ENCODE results near the gene CABLES1.
A peak's percentile ranks its signal among the peaks of the same experiment; 100 is the strongest.

The CABLES1 gene

DNA sequence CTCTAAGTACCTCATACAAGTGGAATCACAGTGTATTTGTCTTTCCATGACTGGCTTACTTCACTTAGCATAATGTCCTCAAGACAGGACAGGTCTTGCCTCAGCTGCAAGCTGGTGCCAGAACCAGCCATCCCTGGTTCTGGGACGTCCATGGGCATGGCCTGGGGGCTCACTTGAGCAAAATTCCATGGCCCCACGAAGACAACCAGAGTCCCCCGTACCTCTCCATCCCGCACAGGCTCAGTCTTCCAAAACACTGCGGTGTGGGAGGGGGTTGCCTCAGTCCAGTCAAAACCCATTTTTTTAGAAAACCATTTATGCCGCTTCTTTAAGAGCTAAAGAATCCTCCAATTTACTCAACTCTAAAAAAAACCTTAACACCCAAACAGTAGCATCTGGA lies 21.7 kb upstream of the CABLES1 start:
- no peak for DNase-seq

DNA sequence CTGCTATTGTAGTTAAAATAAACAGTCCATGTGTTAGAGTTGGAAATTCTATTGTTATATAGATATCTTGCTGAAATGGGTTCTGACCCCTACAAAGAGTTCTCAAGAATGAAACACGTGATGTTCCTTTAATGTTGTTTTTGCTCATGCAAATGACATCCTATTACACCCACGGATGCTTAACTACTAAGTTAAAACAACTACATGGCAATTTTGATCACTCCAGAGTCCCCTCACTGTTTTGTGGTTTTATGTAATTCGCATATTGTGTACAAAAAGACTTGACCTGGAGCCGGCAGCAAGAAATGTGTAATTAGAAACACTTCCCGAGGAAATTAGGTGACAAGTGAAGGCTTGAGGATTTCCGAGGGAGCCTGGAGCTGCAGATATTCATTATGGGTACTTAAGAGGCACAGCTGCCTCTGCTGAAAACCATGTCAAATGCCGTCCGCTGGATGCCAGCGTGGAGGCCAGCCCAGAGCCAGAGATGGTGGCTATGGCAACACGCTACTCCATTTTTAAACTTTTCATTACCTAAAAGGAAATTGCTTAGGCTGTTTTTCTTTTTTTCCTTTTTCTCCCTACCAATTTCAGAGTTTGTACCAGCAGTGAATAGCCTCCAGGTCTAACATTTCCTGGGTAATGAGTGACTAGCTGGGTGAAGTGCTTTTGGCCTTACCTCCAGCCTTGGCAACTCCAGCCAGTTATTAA lies 21.0 kb upstream of the CABLES1 start:
- DNase-seq = no peak

DNA sequence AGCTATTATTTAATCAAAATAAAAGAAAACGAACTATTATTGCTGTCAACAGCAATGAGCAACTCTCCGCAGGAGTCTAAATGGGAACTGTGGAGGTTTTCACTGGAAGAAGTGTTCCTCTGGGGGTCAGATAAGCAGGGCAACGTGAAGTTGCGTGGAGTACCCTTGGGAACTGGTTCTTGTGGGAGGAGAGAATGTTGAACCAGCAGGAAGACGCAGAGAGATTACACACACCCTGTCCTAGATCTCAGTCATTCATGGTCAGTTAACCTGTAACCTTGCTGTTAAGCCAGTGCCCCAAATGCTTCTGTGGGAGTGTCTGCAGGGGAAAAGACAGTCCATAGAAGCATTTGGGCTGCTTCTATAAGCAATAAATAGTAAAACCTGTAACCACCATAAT lies 20.4 kb upstream of the CABLES1 start:
- DNase-seq = no peak

DNA sequence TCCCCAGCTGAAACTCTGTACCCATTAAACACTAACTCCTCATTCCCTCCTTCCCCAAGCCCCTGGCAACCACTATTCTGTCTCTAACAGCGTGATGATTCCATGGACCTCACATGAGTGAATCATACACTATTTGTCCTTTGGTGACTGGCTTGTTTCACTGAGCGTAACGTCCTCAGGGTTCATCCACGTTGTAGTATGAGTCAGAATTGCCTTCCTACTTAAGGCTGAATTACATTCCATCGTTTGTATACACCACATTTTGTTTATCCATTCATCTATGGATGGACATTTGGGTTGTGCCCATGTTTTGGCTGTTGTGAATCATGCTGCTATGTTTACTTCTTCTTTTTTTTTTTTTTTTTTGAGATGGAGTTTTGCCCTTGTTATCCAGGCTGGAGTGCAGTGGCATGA lies 19.6 kb upstream of the CABLES1 start:
- DNase-seq = no peak

DNA sequence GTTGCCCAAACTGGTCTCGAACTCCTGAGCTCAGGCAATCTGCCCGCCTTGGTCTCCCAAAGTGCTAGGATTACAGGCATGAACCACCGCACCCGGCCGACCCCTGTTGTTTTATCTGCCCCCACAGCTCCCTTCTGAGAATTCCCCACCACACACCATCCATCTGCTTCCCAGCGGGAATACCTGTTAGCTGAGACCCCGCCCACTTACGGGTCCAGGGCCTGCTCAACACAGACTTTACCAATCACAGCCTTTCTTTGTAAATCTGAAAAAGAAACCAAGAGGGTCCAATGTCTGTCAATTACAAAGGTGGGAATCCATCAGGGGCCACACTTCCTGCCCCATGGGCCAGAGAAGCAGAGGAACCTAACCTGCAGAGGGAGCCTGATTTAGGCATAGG lies 14.2 kb upstream of the CABLES1 start:
- no peak for DNase-seq

DNA sequence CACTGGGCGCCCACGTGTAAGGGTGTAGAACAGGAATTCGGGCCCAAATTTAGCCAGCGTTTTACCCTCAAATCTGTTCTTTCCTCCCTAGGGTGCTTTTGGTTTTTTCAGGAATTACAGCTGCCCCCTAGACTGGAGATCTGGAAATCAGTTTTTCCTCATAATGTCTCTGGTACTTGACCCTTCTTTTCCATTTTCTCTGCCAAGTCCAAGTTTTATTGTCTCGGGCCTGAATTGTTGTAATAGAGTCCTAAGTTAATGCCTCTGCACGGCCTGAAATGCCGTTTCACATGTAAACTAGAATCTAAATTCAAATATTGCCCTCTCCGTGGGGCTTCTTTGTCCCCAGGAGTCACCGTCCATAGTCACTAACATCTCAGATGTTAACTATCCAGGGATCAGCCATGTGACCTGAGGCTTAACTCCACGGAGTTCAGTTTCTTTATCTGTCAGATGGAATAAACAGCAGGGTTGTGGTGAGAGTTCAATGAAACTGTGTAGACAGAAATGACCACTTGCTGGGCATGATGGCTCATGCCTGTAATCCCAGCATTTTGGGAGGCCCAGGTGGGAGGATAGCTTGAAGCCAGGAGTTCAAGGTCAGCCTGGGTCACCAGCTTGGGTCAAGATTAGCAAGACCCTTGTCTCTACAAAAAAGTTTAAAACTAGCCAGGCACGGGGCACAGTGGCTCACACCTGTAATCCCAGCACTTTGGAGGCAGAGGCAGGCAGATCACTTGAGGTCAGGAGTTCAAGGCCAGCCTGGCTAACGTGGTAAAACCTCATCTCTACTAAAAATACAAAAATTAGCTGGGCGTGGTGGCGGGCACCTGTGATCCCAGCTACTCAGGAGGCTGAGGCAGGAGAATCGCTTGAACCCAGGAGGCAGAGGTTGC lies 12.7 kb upstream of the CABLES1 start:
- DNase-seq = no peak

DNA sequence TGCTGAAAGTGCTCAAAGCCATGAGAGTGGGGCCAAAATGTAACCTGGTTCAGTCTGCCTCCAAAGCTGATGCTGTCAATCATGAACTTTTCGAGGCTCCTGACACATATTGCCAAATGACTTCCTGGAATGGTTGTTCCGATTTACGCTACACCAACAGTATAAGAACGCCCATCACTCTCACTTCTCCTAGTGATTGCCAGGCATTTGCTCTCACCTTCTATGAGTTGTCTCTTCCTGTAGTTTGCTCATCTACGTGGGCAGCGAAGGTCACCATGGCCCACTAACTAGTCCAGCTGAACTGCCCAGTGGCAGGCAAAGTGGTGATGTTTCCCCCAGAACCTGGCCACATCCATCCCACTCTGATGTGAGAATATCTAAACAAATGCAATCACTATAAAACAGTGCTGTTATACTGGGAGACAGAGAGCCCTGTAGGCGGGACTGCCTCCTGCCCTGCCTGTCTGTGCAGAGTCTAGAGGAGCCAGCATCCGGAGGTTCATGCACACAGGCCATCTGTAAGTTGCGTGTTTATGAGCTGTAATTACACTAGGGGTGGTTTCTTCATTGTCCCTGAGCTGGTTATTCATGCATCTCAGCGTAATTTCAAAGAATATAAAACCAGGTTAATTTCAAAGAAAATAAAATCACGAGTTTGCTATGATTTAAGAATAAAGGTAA lies 8.8 kb upstream of the CABLES1 start:
- no peak for DNase-seq

DNA sequence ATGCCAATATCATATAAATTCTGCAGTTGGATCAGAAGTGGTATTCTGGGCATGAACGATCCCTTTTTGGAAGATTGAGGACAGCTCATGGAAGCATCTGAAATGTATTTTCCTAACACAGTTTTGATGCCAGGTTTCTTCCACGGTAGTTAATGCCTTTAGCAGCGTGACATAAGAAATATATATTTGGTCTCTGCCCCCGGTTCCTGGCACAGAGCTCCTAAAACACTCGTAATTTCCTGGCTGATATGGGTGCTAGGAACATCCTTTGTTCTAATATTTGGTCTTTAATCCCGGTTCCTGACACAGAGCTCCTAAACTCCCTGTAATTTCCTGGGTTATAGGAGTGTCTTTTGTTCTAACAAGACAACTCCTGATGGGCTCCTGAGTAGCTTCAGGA lies 8.2 kb upstream of the CABLES1 start:
- no peak for DNase-seq

DNA sequence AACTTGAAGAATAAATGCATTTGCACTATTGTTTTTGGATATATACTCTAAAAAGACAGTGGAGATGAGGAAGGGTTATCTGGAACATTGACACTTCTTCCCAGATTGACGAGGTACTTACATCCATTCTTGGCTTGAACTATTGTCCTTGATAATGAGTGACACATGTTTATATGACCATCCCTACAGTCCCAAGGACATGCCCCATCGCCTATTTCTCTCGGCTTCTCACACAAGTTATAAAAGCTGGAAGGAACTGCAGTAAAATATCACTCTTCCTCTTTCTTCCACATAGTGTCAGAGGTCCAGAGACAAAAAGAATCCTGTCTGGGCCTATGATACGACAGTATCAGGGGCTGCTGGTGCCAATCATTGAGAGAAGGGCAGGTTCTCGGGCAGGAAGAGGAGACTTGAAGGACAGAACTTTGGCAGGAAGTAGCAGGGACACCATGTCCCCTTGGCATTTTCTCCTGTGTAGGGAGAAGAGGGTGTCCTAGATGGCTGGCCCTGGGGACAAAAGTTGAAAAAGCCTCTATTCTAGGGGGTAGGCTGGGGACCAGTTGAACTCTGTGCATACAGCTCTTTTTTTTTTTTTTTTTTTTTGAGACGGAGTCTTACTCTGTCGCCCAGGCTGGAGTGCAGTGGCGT lies 5.8 kb upstream of the CABLES1 start:
- DNase-seq = no peak

DNA sequence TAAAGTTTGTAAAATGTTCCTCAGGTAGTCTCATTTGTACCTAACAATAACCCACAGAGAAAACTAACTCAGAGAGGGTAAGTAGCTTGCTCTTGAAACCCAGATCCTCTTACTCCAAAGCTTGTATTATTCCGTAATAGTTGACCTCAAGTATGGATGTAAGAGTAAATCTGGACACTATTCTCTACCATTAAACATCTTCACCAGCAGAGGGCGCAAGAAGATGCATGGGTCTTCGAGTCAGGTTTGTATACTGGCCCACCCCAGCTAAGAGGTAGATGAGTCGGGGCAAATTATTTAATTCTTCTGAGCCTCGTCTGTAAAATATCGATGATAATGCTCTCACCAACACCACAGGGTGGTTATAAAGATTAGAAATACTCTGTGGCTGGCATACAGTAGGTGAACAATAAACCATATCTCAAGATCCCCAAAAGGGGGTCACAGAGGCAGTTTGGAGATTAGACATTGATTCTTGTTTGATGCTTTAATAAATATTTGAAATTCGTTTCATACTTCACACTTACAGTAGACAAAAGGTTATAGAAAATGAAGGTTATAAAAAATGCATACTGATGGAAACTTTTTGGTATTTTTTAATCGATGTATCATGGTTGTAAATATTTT lies 3.5 kb upstream of the CABLES1 start:
- no peak for DNase-seq

DNA sequence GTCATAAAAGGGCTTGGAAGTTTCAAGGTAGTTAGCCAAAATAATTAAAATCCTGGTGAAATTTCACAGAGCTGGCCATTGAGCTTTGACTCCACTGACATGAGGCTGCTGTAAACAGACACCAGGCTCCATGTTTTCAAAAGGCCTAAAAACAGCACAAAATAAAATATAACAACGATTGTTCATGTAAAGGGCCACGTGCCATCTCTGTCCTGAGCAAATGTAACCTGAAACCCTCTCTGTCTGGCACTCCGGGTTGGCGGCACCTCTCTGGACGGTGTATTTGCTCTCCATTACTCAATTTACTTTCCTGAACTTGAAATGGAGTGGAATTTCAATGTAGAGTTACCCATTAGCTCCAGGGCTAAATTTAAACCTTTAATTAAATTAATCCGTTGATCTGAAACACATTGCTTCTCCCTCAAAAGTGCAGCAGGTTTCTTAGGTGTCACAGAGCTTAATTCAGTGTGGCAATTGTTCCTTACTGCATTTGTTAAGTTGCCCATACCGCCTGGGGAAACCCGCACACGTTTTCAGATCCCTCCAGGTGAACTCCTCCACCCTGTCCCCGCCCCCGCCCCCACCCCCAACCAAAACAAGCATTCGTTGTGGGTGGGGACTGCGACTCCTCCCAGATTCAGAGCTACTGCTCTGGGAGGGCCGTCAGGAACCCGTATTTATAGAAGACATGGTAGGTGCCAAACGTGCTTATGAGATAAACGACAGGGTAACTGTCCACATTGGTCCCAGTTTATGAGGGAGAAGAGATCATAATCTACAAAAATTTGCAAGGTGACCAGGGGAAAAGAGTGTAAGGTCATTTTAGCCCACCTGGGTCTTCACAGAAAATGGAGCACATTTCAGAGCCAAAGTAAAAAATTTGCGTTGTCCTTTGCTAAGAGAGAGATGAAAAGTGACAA lies 1.2 kb upstream of the CABLES1 start:
- DNase-seq = peak; percentile 81

DNA sequence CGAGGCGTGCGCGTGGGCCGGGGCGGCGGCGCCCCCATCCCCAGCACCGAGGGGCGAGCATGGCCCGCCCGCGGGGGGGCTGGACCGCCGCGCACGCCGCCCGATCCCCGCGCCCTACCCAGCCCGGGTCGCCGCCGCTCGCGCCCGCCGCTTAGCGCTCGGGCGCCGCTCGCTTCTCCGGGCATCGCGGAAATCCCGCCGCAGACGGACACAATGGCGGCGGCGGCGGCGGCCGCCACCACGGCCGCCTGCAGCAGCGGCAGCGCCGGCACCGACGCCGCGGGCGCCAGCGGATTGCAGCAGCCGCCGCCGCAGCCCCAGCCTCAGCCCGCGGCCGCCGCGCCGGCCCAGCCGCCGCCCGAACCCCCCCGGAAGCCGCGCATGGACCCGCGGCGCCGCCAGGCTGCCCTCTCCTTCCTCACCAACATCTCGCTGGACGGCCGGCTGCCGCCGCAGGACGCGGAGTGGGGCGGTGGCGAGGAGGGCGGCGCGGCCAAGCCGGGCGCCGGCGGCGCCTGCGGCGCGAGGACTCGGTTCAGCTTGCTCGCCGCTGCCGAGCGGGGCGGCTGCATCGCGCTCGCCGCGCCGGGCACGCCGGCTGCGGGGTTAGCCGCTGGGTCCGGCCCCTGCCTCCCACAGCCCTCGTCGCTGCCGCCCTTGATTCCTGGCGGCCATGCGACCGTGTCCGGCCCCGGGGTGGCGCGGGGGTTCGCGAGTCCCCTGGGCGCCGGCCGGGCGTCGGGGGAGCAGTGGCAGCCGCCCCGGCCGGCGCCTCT lies 453 bp downstream of the CABLES1 start:
- no peak for DNase-seq

DNA sequence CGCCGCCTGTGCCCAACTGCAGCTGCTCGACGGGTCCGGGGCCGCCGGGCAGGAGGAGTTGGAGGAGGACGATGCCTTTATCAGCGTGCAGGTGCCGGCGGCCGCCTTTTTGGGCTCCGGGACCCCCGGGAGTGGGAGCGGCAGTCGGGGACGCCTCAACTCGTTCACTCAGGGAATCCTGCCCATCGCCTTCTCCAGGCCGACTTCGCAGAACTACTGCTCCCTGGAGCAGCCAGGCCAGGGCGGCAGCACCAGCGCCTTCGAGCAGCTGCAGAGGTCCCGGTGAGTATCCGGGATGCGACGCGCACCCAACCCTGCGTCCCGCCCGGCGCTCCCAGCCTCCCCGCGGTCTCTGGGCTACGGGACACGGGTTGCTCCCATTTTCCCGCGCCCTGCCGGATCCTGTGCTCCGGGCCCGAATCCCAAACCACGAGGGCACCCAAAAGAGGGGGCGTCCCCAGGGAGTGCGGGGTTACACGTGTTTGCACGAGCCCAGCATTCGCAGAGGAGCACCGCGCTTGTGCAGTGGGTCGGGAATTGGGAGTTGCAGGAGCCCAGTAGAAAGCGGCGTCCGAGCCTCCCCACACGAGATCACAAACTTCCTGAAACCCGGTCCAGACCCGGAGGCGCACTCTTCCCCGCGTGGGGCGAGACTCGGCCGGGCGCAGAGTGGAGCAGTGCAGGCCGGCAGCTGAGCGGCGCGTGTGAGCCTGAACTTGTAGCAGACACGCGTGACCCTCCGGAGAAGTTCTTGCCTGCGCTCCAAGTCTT lies 1.2 kb downstream of the CABLES1 start:
- DNase-seq = no peak

DNA sequence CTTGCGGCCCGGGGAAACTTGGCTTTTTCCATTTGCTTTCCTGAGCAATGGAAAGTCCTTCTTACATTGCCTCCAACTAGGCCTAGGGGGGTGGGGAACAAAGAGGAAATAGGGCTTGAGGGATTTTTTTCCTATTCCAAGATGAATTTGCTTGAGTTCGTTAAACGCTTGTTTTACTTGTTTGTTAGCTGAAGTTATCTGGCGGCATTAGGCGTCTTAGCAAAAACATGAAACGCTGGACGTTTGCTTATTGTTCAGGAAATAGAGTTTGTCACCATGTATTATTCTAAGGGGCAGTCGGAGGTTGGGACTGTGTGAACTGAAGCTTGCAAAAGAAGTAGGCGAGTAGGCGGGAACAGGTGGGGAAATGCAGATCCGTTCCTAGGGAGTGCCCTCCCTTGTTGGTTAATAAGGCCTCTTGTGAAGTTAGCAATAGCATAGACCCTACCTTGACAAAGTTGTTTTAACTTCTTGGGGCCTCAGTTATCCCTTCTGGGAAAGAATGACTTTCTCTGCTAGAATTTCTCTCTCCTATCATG lies 1.9 kb downstream of the CABLES1 start:
- DNase-seq = no peak

DNA sequence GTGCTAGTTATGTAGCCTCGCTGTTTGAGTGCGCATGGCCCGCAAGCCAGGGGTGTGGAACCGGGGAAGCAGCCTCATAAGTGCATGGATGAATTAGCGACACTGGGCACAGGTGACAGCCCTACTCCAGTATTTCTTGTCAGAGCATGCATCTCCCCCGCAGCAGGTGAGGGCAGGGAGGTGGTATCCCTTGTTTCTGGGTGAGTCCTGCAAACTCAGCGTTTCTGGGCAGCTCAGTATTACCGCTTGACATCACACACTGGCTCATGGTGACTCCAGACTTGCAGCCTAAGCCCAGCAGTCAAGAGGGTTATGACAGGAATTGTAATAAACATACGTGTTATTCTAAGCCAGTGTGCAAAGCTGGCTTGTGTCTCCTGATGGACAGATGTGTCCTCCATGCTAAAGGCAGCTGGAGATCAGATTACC lies 2.5 kb downstream of the CABLES1 start:
- peak; percentile 65 for DNase-seq

DNA sequence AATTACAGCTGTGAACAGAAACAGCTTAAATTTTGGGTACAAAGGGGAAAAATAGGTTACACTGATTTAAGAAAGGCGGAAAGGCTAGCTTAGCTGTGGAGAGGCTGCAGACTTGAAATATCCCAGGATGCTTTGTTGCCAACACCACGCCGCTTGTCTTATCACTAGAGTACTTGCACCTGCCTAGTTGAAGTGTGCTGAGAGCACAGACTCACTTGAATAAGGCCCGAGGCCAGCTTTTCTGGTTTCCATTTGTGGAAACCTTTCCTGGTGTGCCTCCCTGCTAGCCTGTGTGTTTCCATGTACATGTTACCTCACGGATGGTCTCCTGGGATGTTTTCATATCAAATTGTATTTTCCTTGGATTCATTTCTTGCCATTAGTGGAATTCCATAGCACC lies 3.2 kb downstream of the CABLES1 start:
- DNase-seq = peak; percentile 83

DNA sequence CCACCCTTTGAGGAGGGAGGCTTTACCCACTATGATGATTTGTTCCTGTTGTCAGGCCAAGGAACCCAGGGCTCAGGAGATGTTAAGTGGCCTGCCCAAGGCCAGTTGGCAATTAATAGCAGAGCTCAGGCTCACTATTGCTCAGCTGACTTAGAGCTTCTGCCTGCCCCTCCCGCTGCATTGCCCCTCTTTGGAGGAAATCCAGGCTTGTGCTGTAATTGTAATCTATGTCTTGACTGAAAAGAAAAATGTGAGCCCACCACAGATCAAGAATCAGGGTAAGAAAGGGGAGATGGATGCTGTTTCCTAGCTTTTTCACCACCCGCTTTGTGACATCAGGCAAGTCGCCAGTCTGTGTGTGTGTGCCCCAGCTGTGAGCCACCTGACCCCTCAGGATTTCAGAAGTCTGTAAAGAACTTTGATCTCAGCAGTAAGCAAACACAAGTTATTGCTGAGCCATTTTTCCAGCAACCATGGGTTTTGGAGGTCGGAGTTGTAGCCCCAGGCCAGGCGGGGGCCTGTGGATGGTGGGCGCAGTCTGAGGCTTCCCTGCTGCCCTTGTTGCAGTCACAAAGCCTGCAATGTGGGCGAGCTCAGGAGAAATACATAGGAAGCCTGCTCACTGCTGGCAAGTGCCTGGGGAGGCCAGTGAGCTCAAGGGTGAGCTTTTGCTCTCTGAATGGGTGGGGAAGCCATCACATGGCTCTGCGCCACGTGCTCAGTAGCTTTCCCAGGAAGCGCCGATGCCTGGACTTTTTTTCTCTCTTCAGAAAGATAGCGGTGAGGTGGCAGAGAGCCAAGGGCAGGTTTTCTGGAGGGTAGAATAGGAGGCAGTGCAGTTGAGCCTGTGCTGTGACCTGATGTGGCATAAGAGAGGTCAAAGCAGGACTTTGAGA lies 6.1 kb downstream of the CABLES1 start:
- no peak for DNase-seq

DNA sequence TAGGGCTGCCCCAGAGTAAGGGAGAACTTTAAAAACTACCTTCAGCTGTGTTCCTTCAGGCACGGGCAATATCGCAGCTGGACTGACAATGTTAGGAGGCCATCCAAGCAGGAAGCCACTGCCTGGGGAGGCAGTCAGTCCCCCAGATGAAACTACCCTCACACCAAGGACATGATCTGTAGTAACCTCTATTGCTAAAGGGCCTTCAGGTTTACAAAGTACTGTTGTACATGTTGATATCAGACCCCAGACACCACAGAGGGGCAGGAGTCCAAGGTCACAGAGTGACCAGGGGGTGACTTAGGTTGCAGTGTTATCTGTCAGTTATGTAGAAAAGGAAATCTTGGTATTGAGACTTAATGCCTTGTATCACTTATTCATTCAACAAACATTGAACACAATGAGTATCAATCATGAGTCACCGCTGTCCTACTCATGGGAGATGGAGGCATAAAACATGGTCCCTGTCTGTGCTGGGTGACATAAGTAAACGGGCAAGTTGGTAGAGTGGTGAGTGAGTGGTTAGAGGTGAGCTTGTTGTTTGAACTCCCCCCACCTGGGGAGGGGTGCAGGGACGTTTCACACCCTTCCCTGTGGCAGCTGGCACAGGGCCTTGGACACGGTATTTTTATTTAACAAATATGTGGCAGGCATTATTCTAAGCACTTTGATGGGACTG lies 7.1 kb downstream of the CABLES1 start:
- DNase-seq = no peak
